H1 (cell line): Measurements from ENCODE around the gene MFAP3L.

Experiments used
- EZH2 ChIP-seq: fragments of 200-600 bp; sonication (generic); IDR thresholded peaks from 2 replicates; pipeline ENCODE4 v1.7.1; 2012; ENCODE audit warnings: low read depth, mild to moderate bottlenecking, moderate library complexity, low read length, inconsistent platforms; ENCODE audit not compliant: severe bottlenecking
- ZNF274 ChIP-seq: IDR thresholded peaks from 2 replicates; pipeline ENCODE4 v1.7.0; 2012; ENCODE audit warnings: low read length, borderline replicate concordance; ENCODE audit errors: extremely low read depth

GRCh38 chr4:169955521-169955920 lies 70.7 kb downstream of the MFAP3L start:
- TF ChIP-seq EZH2 (no peak), ZNF274 (no peak)
